ENCODE data around the gene SULT1A2. TPM values are rescaled to one million over a fixed set of nuclear protein-coding genes. Genes with fewer than 3 reads are reported as not detected.
A peak's percentile ranks its signal among the peaks of the same experiment; 100 is the strongest.

Gene SULT1A2
- total and polyA plus RNA-seq, 2 of the 13 experiments (the other 11 are each of a cell fraction or from before 2014, with no cell fraction given) = 33.0 to 34.2 TPM

DNA sequence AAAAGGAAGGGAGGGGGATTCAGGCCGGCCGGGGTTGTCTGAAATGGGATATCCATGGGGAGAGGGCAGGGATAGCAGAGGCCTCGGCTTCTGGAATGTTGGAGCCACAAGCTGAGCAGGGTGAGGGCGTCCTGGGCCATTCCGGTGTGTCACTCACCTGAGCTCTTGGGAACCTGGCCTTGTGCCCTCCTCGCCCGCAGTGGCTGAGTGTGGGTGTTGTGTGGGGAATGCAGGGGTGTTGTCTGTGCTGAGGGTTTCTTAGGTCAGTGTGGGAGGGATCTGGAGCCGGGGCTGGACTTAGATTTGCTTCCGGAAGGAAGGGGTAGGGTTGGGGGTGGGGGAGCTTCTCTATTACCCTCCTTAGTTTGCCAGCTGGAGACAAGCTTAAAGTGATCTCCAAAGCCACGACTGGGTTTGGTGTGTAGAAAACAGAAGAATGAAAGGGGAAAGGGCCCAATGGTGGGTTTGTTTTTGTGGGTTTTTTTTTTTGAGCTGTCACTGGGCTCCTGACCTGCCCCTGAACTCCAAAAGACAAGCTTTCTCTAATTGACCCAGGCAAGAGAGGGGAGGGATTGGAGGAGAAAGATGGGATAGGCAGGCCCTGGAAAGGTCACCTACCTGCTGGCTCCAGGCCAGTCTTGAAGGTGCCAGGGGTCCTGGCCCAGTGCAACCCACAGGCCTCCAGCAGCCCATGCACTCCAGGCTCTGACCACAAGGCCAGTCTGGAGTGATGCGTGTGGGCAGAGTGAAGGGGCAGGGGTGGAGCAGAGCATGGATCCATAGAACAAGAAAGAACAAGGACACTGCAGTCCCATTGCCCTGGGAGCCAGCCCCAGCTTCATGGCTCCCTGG lies at the start of gene SULT1A2 (continued):
- TF ChIP-seq ZNF790 (CRISPR knock-in tag; IDR thresholded peaks at IDR 0.05; ENCODE audit: borderline replicate concordance) (no peak), ZNF280B (CRISPR knock-in tag; IDR thresholded peaks at IDR 0.05; ENCODE audit: borderline replicate concordance) (no peak), EP300 (IDR thresholded peaks at IDR 0.05; ENCODE audit: low read depth in 2 of 2, low read length in 2 of 2) (peak in 1 of 2 experiments; percentile 20; a peak in 1 of 4 replicates), EP300 (CRISPR knock-in tag; IDR thresholded peaks at IDR 0.05; ENCODE audit: borderline replicate concordance) (peak; percentile 12; the same call in 1 of the 2 replicates), SIN3A (IDR thresholded peaks at IDR 0.05; ENCODE audit: borderline replicate concordance, low read depth, low read length) (no peak; the same call in 1 of the 2 replicates), ZNF253 (CRISPR knock-in tag; IDR thresholded peaks at IDR 0.05; ENCODE audit: borderline replicate concordance) (no peak), ZNF44 (CRISPR knock-in tag; IDR thresholded peaks at IDR 0.05) (no peak), NFE2L1 (CRISPR knock-in tag; IDR thresholded peaks at IDR 0.05; ENCODE audit: borderline replicate concordance) (no peak), CHCHD3 (CRISPR knock-in tag; IDR thresholded peaks at IDR 0.05) (no peak), HMG20A (CRISPR knock-in tag; IDR thresholded peaks at IDR 0.05; ENCODE audit: borderline replicate concordance) (no peak; the same call in 1 of the 2 replicates), ZFX (CRISPR knock-in tag; IDR thresholded peaks at IDR 0.05; ENCODE audit: low read depth) (peak; percentile 53), GTF2F1 (IDR thresholded peaks at IDR 0.05; ENCODE audit: low read length) (no peak), AGO2 (optimal IDR thresholded peaks at IDR 0.05; ENCODE audit: low read depth, low read length) (no peak), CCAR2 (optimal IDR thresholded peaks at IDR 0.05; ENCODE audit: low read depth, low read length) (no peak), HMGXB3 (CRISPR knock-in tag; IDR thresholded peaks at IDR 0.05; ENCODE audit: borderline replicate concordance) (no peak)
- TF ChIP-seq, protein P1, sequence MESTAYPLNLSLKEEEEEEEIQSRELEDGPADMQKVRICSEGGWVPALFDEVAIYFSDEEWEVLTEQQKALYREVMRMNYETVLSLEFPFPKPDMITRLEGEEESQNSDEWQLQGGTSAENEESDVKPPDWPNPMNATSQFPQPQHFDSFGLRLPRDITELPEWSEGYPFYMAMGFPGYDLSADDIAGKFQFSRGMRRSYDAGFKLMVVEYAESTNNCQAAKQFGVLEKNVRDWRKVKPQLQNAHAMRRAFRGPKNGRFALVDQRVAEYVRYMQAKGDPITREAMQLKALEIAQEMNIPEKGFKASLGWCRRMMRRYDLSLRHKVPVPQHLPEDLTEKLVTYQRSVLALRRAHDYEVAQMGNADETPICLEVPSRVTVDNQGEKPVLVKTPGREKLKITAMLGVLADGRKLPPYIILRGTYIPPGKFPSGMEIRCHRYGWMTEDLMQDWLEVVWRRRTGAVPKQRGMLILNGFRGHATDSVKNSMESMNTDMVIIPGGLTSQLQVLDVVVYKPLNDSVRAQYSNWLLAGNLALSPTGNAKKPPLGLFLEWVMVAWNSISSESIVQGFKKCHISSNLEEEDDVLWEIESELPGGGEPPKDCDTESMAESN (CRISPR knock-in tag; conservative IDR thresholded peaks at IDR 0.05) = no peak; the same call in 1 of the 2 replicates
- TF ChIP-seq, protein P2, sequence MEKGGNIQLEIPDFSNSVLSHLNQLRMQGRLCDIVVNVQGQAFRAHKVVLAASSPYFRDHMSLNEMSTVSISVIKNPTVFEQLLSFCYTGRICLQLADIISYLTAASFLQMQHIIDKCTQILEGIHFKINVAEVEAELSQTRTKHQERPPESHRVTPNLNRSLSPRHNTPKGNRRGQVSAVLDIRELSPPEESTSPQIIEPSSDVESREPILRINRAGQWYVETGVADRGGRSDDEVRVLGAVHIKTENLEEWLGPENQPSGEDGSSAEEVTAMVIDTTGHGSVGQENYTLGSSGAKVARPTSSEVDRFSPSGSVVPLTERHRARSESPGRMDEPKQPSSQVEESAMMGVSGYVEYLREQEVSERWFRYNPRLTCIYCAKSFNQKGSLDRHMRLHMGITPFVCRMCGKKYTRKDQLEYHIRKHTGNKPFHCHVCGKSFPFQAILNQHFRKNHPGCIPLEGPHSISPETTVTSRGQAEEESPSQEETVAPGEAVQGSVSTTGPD (CRISPR knock-in tag; IDR thresholded peaks at IDR 0.05) = no peak
- TF ChIP-seq, protein P3, sequence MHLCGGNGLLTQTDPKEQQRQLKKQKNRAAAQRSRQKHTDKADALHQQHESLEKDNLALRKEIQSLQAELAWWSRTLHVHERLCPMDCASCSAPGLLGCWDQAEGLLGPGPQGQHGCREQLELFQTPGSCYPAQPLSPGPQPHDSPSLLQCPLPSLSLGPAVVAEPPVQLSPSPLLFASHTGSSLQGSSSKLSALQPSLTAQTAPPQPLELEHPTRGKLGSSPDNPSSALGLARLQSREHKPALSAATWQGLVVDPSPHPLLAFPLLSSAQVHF (CRISPR knock-in tag; IDR thresholded peaks at IDR 0.05) = no peak
